ENCODE results near the gene COX5A. TPM values are rescaled to one million over a fixed set of nuclear protein-coding genes. Genes with fewer than 3 reads are reported as not detected.

COX5A gene
- total RNA-seq, 1 experiment from 2014 or later = 307 TPM

- intact Hi-C loops (cut with micrococcal nuclease) = no loop called here
- Histone ChIP-seq H3K9ac (ENCODE audit: low read length) (no peak overlapping the region), H3K9me2 (ENCODE audit: insufficient read depth) (no peaks in the 10 kb centered on the region), H3K36me3 (ENCODE audit: control insufficient read depth in 1 of 2, insufficient read depth in 2 of 2, low read length in 2 of 2) (peaks cover 46 to 56% of the 10 kb centered on the region in 2 experiments), H3K27ac (ENCODE audit: low read depth, low read length) (no peak overlapping the region), H3K4me2 (ENCODE audit: low read length) (no peak overlapping the region), H2AFZ (ENCODE audit: low read depth, low read length, poor library complexity, severe bottlenecking) (no peak overlapping the region), H3K4me1 (ENCODE audit: control insufficient read depth in 1 of 2, insufficient read depth in 2 of 2, low read length in 2 of 2) (no peaks in the 10 kb centered on the region), H3K4me3 (replicated peaks in 1 of 2; ENCODE audit: low read depth in 1 of 2, low read length in 2 of 2) (no peak overlapping the region), H4K20me1 (ENCODE audit: insufficient read depth) (no peaks in the 10 kb centered on the region), H3K27me3 (ENCODE audit: insufficient read depth, low read length) (no peaks in the 10 kb centered on the region), H3K79me2 (ENCODE audit: insufficient read depth, low read length) (peaks cover 25% of the 10 kb centered on the region; the same call in 1 of the 2 replicates), H3K9me3 (ENCODE audit: control insufficient read depth in 1 of 2, insufficient read depth in 1 of 2, low read depth in 1 of 2, low read length in 2 of 2) (no peaks in the 10 kb centered on the region)
- TF ChIP-seq CEBPB (IDR thresholded peaks at IDR 0.05; ENCODE audit: low read depth) = no peak
- TF ChIP-seq YY1 (IDR thresholded peaks at IDR 0.05; ENCODE audit: extremely low read depth, insufficient replicate concordance, low read depth, low read length) = no peak
- no peak for TF ChIP-seq TCF7L2 (IDR thresholded peaks at IDR 0.05; ENCODE audit: borderline replicate concordance, extremely low read depth, insufficient read depth, insufficient read length)
- TF ChIP-seq EZH2 (IDR thresholded peaks at IDR 0.05) = no peak
- ChIA-PET POLR2A (interaction anchor here (1.4 kb wide), 1 partner anchor 8 kb away, joined by 3 read pairs; no protein-coding TSS in a partner anchor), RAD21 (ENCODE audit: low non-redundant PET in 1 of 2, low total read pairs in 2 of 2, uncharacterized antibody in 2 of 2, unreplicated experiment in 2 of 2) (interaction anchor here in 1 of 2 experiments (0.7 kb wide), 1 partner anchor 15 kb away, joined by 3 read pairs; no protein-coding TSS in a partner anchor), CTCF (no interaction called here)
- ATAC-seq = no peak
- DNase-seq (ENCODE audit: low read depth, low spot score) = no peak
- BruUV-seq (replicated peaks) = no TSS peak
Observed at GRCh38 chr15:74920456-74920855, 17.4 kb downstream of the COX5A start.

DNA sequence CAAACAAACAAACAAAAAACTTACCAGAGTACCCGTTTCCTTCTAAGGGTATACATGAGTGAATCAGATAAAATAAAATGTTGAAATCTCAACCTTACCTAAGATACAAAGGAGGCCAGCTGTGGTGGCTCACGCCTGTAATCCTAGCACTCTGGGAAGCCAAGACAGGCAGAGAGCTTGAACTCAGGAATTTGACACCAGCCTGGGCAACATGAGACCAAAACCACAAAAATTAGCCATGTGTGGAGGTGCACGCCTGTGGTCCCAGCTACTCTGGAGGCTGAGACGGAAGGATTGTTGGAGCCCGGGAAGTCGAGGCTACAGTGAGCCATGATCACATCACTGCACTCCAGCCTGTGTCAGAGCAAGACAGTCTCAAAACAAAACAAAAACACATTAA lies 20.2 kb downstream of the COX5A start:
- intact Hi-C loops (cut with micrococcal nuclease) = no loop called here
- Histone ChIP-seq H4K20me1 (ENCODE audit: insufficient read depth) (no peaks in the 10 kb centered on the region), H3K27ac (ENCODE audit: low read depth, low read length) (no peak overlapping the region), H3K27me3 (ENCODE audit: insufficient read depth, low read length) (no peaks in the 10 kb centered on the region), H3K9ac (ENCODE audit: low read length) (no peak overlapping the region), H3K4me2 (ENCODE audit: low read length) (no peak overlapping the region), H2AFZ (ENCODE audit: low read depth, low read length, poor library complexity, severe bottlenecking) (no peak overlapping the region), H3K79me2 (ENCODE audit: insufficient read depth, low read length) (0 out of 2 replicates have a peak, but pooled peaks cover 4% of the 10 kb centered on the region), H3K9me2 (ENCODE audit: insufficient read depth) (no peaks in the 10 kb centered on the region), H3K9me3 (ENCODE audit: control insufficient read depth in 1 of 2, insufficient read depth in 1 of 2, low read depth in 1 of 2, low read length in 2 of 2) (no peaks in the 10 kb centered on the region), H3K4me1 (ENCODE audit: control insufficient read depth in 1 of 2, insufficient read depth in 2 of 2, low read length in 2 of 2) (no peaks in the 10 kb centered on the region), H3K4me3 (replicated peaks in 1 of 2; ENCODE audit: low read depth in 1 of 2, low read length in 2 of 2) (no peak overlapping the region), H3K36me3 (ENCODE audit: control insufficient read depth in 1 of 2, insufficient read depth in 2 of 2, low read length in 2 of 2) (peaks cover 34 to 49% of the 10 kb centered on the region in 2 experiments; a peak in 3 of 4 replicates)
- RAD21 ChIA-PET (ENCODE audit: low non-redundant PET in 1 of 2, low total read pairs in 2 of 2, uncharacterized antibody in 2 of 2, unreplicated experiment in 2 of 2) = no interaction called here
- DNase-seq (ENCODE audit: low read depth, low spot score) = no peak
- CTCF ChIA-PET = interaction anchor here (1.0 kb wide), 1 partner anchor 11 kb away, joined by 3 read pairs; the partner anchor contains the start of gene FAM219B
- POLR2A ChIA-PET = interaction anchor here (0.8 kb wide), 1 partner anchor 11 kb away, joined by 3 read pairs; the partner anchor contains the start of gene FAM219B
- ATAC-seq = no peak; the same call in 1 of the 2 replicates
- no TSS peak for BruUV-seq (replicated peaks)
- no peak for TF ChIP-seq FOSL1 (IDR thresholded peaks at IDR 0.05; ENCODE audit: low read depth)
- TF ChIP-seq SIN3A (IDR thresholded peaks at IDR 0.05; ENCODE audit: low read depth) = no peak
- TF ChIP-seq, protein P1, sequence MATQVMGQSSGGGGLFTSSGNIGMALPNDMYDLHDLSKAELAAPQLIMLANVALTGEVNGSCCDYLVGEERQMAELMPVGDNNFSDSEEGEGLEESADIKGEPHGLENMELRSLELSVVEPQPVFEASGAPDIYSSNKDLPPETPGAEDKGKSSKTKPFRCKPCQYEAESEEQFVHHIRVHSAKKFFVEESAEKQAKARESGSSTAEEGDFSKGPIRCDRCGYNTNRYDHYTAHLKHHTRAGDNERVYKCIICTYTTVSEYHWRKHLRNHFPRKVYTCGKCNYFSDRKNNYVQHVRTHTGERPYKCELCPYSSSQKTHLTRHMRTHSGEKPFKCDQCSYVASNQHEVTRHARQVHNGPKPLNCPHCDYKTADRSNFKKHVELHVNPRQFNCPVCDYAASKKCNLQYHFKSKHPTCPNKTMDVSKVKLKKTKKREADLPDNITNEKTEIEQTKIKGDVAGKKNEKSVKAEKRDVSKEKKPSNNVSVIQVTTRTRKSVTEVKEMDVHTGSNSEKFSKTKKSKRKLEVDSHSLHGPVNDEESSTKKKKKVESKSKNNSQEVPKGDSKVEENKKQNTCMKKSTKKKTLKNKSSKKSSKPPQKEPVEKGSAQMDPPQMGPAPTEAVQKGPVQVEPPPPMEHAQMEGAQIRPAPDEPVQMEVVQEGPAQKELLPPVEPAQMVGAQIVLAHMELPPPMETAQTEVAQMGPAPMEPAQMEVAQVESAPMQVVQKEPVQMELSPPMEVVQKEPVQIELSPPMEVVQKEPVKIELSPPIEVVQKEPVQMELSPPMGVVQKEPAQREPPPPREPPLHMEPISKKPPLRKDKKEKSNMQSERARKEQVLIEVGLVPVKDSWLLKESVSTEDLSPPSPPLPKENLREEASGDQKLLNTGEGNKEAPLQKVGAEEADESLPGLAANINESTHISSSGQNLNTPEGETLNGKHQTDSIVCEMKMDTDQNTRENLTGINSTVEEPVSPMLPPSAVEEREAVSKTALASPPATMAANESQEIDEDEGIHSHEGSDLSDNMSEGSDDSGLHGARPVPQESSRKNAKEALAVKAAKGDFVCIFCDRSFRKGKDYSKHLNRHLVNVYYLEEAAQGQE (IDR thresholded peaks at IDR 0.05; ENCODE audit: low read depth) = no peak
- no peak for TF ChIP-seq YY1 (IDR thresholded peaks at IDR 0.05; ENCODE audit: extremely low read depth, insufficient replicate concordance, low read depth, low read length)
- TF ChIP-seq, protein P2, sequence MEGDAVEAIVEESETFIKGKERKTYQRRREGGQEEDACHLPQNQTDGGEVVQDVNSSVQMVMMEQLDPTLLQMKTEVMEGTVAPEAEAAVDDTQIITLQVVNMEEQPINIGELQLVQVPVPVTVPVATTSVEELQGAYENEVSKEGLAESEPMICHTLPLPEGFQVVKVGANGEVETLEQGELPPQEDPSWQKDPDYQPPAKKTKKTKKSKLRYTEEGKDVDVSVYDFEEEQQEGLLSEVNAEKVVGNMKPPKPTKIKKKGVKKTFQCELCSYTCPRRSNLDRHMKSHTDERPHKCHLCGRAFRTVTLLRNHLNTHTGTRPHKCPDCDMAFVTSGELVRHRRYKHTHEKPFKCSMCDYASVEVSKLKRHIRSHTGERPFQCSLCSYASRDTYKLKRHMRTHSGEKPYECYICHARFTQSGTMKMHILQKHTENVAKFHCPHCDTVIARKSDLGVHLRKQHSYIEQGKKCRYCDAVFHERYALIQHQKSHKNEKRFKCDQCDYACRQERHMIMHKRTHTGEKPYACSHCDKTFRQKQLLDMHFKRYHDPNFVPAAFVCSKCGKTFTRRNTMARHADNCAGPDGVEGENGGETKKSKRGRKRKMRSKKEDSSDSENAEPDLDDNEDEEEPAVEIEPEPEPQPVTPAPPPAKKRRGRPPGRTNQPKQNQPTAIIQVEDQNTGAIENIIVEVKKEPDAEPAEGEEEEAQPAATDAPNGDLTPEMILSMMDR (IDR thresholded peaks at IDR 0.05 in 2 of 3, conservative IDR thresholded peaks at IDR 0.05 in 1 of 3; ENCODE audit: borderline replicate concordance in 1 of 3, insufficient read depth in 1 of 3, low read depth in 2 of 3, low read length in 2 of 3) = no peak
- no peak for TF ChIP-seq EGR1 (IDR thresholded peaks at IDR 0.05; ENCODE audit: low read depth)
- no peak for TF ChIP-seq SRF (IDR thresholded peaks at IDR 0.05; ENCODE audit: low read depth)
- TF ChIP-seq EZH2 (IDR thresholded peaks at IDR 0.05) = no peak
- TF ChIP-seq, protein P3, sequence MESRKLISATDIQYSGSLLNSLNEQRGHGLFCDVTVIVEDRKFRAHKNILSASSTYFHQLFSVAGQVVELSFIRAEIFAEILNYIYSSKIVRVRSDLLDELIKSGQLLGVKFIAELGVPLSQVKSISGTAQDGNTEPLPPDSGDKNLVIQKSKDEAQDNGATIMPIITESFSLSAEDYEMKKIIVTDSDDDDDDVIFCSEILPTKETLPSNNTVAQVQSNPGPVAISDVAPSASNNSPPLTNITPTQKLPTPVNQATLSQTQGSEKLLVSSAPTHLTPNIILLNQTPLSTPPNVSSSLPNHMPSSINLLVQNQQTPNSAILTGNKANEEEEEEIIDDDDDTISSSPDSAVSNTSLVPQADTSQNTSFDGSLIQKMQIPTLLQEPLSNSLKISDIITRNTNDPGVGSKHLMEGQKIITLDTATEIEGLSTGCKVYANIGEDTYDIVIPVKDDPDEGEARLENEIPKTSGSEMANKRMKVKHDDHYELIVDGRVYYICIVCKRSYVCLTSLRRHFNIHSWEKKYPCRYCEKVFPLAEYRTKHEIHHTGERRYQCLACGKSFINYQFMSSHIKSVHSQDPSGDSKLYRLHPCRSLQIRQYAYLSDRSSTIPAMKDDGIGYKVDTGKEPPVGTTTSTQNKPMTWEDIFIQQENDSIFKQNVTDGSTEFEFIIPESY (IDR thresholded peaks at IDR 0.05; ENCODE audit: extremely low read depth, insufficient replicate concordance, low read length) = no peak
- no peak for TF ChIP-seq CEBPB (IDR thresholded peaks at IDR 0.05; ENCODE audit: low read depth)
